RKO (cell line): Measurements from ENCODE around the gene CCT2.
A peak's percentile ranks its signal among the peaks of the same experiment; 100 is the strongest.

Experiments used
- DNase-seq: peaks from one replicate; pipeline ENCODE4 v3.0.0-alpha.2; 2016; ENCODE audit warnings: low spot score

The CCT2 gene

DNA sequence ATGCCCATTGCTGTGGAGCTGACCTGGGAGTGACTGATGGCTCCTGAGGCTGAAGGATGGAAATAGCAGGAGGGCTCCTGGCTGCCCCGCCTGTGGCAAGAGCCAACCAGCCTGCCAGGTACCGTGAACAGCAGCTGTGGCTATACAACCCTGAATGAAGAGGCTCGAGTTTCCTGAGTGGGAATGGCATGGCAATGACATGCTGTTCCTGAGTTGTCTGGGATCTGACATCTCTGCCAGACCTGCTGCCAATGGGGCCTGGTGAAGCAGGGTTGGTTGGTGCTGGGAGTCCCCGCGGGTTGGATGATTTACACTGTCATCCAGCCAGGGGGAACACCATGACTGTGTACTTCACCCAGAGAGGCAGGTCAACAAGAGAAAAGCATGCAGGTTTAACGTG lies 57.3 kb downstream of the CCT2 start:
- DNase-seq, result no peak

DNA sequence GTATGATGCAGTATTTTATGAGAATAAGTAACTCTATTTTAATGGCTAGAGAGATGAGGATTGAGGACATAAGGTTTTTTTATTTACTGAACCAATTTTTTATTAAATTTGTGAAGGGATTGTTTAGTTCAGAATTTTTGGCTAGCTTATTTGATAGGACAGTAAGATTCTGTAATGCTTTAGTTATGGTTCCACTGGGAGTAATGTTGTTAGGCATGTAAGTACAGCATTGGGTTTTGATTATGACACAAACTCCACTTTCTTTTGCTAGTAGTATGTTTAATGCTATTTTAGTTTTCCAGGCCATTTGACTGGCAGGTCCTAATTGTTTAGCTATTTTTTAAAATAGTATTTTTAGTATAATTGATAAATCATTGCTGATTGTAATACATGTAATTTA lies 59.3 kb downstream of the CCT2 start:
- no peak for DNase-seq

DNA sequence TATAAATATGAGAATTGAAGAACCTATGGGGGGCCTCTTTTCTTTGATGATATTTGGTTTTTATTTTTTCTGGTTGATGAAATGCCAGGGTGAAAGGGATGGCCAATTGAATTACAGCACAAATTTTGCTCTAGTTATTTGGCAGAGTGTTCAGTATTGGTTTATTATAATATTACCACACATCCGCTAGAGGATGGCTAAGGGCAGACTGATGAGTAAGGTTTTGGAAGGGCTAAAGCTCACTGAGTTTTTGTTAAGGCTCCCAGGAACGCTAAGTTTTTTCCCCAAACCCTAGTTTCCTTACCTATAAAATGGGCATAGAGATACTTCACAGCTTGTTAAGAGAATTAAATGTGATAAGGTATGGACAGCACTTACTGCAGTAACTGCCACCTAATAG lies 59.8 kb downstream of the CCT2 start:
- DNase-seq, result no peak

DNA sequence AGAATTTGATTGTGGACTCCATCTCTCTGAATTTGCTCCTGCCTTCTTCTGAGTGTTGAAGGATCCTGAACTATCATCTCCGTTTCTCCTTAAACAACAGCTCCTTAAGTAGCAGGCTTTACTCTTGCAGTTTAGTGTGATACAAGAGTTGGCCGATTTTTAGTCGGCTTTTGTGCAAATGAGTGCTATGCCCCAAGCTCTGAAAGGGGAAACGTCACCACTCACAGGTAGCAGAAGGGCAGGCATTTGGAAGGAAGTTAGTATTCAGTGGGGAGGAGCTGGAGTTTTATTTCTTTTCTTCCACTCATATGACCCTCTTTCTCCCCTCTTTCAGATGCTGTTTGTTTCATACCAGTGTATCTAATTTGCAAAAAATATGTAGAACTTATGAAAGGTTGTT lies 61.9 kb downstream of the CCT2 start:
- DNase-seq, result no peak

DNA sequence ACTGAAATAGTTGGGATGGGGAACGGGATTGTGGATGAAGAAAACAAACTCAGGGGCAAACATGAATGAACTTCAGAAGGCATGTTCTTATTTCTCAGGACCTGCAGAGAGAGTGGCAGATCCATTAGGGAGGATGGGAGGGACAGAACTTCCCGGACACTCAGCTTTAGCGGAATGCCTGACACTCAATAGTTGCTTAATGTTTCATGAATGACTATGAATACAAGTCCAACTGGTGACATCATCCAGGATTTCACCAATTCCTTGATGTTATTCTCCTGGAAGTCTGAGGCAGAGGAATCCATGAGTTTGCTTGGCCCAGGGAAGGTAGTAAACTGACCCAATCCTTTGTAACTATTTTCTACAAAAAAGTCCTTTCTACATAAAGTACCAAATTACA lies 63.2 kb downstream of the CCT2 start:
- DNase-seq, result peak; percentile 86

DNA sequence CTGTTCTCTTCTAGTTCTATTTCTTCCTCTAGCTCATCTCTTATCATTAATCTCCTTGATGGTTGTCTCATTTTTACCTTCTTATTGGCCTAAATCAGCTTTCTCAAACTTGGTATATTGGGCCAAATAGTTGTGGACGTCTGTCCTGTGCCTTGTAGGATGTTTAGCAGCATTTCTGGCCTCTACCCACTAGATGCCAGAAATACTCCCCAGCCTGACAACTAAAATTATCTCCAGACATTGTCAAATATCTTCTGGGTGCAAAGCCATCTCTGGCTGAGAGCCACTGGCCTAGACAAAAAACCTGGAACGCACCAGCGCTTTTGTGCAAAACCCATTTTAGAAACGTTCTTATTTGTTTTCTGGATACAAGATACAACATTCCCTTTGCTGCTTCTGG lies 64.3 kb downstream of the CCT2 start:
- no peak for DNase-seq
